Amniotic epithelial cell (primary cell): ENCODE results near the gene ACTN2.
"Not testable (repeated sequence)": the region's sequence is repeated elsewhere in the genome, so short reads cannot be mapped to it uniquely, and the experiment has no call there.

Experiments used
- DNase-seq: peaks from one replicate; pipeline ENCODE4 v3.0.0-alpha.2; 2010; ENCODE audit warnings: low read depth

ACTN2 gene

GRCh38 chr1:236685917-236686814, at the start of gene ACTN2:
TSS of gene ACTN2 (plus strand) at chr1:236686499. CDS start at chr1:236686674, 175 bp downstream.
- no peak for DNase-seq

GRCh38 chr1:236638945-236639344, 47.4 kb upstream of the ACTN2 start:
- no peak for DNase-seq

GRCh38 chr1:236639686-236640085, 46.6 kb upstream of the ACTN2 start:
- no peak for DNase-seq

GRCh38 chr1:236642763-236643162, 43.5 kb upstream of the ACTN2 start:
- DNase-seq, result no peak

- DNase-seq, result no peak
These were observed 41.2 kb upstream of the ACTN2 start for GRCh38 chr1:236645016-236645680.

- no peak for DNase-seq
These were observed 31.8 kb upstream of the ACTN2 start for GRCh38 chr1:236654511-236654910.

- DNase-seq, result no peak
These were observed 31.3 kb upstream of the ACTN2 start for GRCh38 chr1:236654957-236655356.

GRCh38 chr1:236657398-236657797, 28.9 kb upstream of the ACTN2 start:
- no peak for DNase-seq

GRCh38 chr1:236659792-236660587, 26.3 kb upstream of the ACTN2 start:
- DNase-seq, result no peak

- DNase-seq, result no peak
These were observed 22.4 kb upstream of the ACTN2 start for GRCh38 chr1:236663934-236664333.

GRCh38 chr1:236668909-236669308, 17.4 kb upstream of the ACTN2 start:
- not testable (repeated sequence) for DNase-seq

- no peak for DNase-seq
These were observed 16.2 kb upstream of the ACTN2 start for GRCh38 chr1:236670060-236670459.

- no peak for DNase-seq
These were observed 12.9 kb upstream of the ACTN2 start for GRCh38 chr1:236673289-236673919.

GRCh38 chr1:236677641-236678235, 8.6 kb upstream of the ACTN2 start:
- DNase-seq, result peak; percentile 51

- no peak for DNase-seq
These were observed 5.1 kb upstream of the ACTN2 start for GRCh38 chr1:236681219-236681618.

- no peak for DNase-seq
These were observed 938 bp upstream of the ACTN2 start for GRCh38 chr1:236685205-236685916.

- no peak for DNase-seq
These were observed 489 bp downstream of the ACTN2 start for GRCh38 chr1:236686815-236687160.

GRCh38 chr1:236687273-236687672, 974 bp downstream of the ACTN2 start:
- no peak for DNase-seq

- no peak for DNase-seq
These were observed 2.4 kb downstream of the ACTN2 start for GRCh38 chr1:236688705-236689104.

GRCh38 chr1:236689713-236690569, 3.6 kb downstream of the ACTN2 start:
- DNase-seq, result no peak
